Psoas muscle (tissue), 8 donors: ENCODE data around the gene SLC4A1AP. TPM values are rescaled to one million over a fixed set of nuclear protein-coding genes. Genes with fewer than 3 reads are reported as not detected.
A peak's percentile ranks its signal among the peaks of the same experiment; 100 is the strongest.

Source experiments
- ATAC-seq, 4 donors: fragments of 200-7000 bp; cut with Tn5 transposase; one replicate each; pipeline ENCODE4 v1.9.1; 2020; ENCODE audit warnings: moderate library complexity in 3 of 4, mild to moderate bottlenecking in 2 of 4
- DNase-seq, 2 donors: peaks; one replicate each; pipeline ENCODE4 v3.0.0-alpha.2; 2020
- H3K27ac ChIP-seq: fragments of 200-600 bp; one replicate; pipeline ENCODE4 v1.8.0; 2022
- H3K27me3 ChIP-seq, 3 donors: fragments of 200-600 bp in 1 of 3; one replicate each; pipeline versions ENCODE4 v1.6.1 to v1.8.0; 2013 to 2022; ENCODE audit warnings: low read length in 2 of 3, mild to moderate bottlenecking in 2 of 3, moderate library complexity in 1 of 3; ENCODE audit not compliant: insufficient read depth in 3 of 3
- H3K36me3 ChIP-seq, 2 donors: fragments of 200-600 bp in 1 of 2; one replicate each; pipeline versions ENCODE4 v1.6.1 to v1.8.0; 2013 to 2022; ENCODE audit warnings: low read depth in 1 of 2, mild to moderate bottlenecking in 1 of 2, moderate library complexity in 1 of 2; ENCODE audit not compliant: insufficient read depth in 1 of 2
- H3K4me1 ChIP-seq: fragments of 200-600 bp; one replicate; pipeline ENCODE4 v1.8.0; 2022
- H3K4me3 ChIP-seq: fragments of 200-600 bp; one replicate; pipeline ENCODE4 v1.8.0; 2022; ENCODE audit warnings: mild to moderate bottlenecking
- H3K9me3 ChIP-seq: fragments of 200-600 bp; one replicate; pipeline ENCODE4 v1.8.0; 2022
- CTCF ChIP-seq: fragments of 200-600 bp; IDR thresholded peaks from one replicate; pipeline ENCODE4 v1.8.0; 2022; ENCODE audit warnings: antibody characterized with exemption
- WGBS, 3 donors: extraction: QIAGEN DNeasy Blood & Tissue Kit; methylation state at CpG; one replicate each; pipeline versions ENCODE4 v1.1.6 to v1.1.7; 2013; 5-methylcytosine and 5-hydroxymethylcytosine counted together
- intact Hi-C, 2 donors: fragments of 100-400 bp; cut with DNase I; formaldehyde crosslinking; loops; one replicate each; pipeline versions ENCODE4 v1.11.0 to v1.14.2; 2022
- polyA plus RNA-seq, 3 donors: library from polyadenylated mRNA; stranded (reverse); fragments of 200-250 nt; gene quantifications; one replicate each; pipeline ENCODE4 v1.2.3, GENCODE V29; 2013
- total RNA-seq, 4 donors: library from RNA; stranded (reverse); fragmentation: NEBNext Ultra II Directional in 2 of 4; extraction: Animal tissue kit (Norgen Biotek cat#: 25700) in 2 of 4; gene quantifications; one replicate each; pipeline versions ENCODE4 v1.2.1 to v1.2.4, GENCODE V29; 2021 to 2023
- donor health status: healthy with polysubstance abuse.
- donor health status: DM: no; HTN: no; CAD: no; lungs with moderate emphysema.
- donor health status: Bipolar disorder and iron deficiency.
- donor health status: healthy.
- donor health status: DM: yes; HTN: yes; CAD: no.
- donor health status: DM: no; HTN: no; CAD: no.
- donor health status: DM: no; HTN: no; CAD: no.
- donor health status: DM: yes; HTN: yes; CAD: no.

SLC4A1AP gene
- total and polyA plus RNA-seq, 7 donors, result 20.5 to 44.8 (median 26.7) TPM

- no peaks in the 10 kb centered on the region for H3K9me3 ChIP-seq
- DNase-seq, result no peak
- 92 to 95% (median 92%) methylated on average over 4 of the region's 4 CpGs for WGBS, 3 donors
- peaks cover 10 to 99% of the 10 kb centered on the region in 2 donors for H3K36me3 ChIP-seq
- ATAC-seq, result no peak
- no peak overlapping the region for H3K4me3 ChIP-seq
- TF ChIP-seq CTCF, result no peak
- H3K4me1 ChIP-seq, result no peaks in the 10 kb centered on the region
- no peaks in the 10 kb centered on the region for H3K27me3 ChIP-seq
- H3K27ac ChIP-seq, result no peak overlapping the region
- intact Hi-C loops, result no loop called here
Observed at GRCh38 chr2:27647737-27648136, 16.0 kb upstream of the SLC4A1AP start.

GRCh38 chr2:27651056-27651455, 12.6 kb upstream of the SLC4A1AP start:
- Histone ChIP-seq H3K36me3 (peaks cover 20 to 100% of the 10 kb centered on the region in 2 donors), H3K4me3 (no peak overlapping the region), H3K27me3 (no peaks in the 10 kb centered on the region), H3K9me3 (no peaks in the 10 kb centered on the region), H3K27ac (no peak overlapping the region), H3K4me1 (no peaks in the 10 kb centered on the region)
- intact Hi-C loops, result loop anchor here in 1 of 2 donors (10.0 kb wide), 1 partner anchor 166 kb away; the partner anchor contains the start of gene IFT172
- no peak for DNase-seq
- TF ChIP-seq CTCF, result no peak
- no peak for ATAC-seq
- WGBS, 3 donors, result 69 to 80% (median 71%) methylated on average over 4 of the region's 4 CpGs

- Histone ChIP-seq H3K27ac (no peak overlapping the region), H3K4me3 (no peak overlapping the region), H3K36me3 (peaks cover 19 to 100% of the 10 kb centered on the region in 2 donors), H3K9me3 (no peaks in the 10 kb centered on the region), H3K4me1 (no peaks in the 10 kb centered on the region), H3K27me3 (no peaks in the 10 kb centered on the region)
- no peak for TF ChIP-seq CTCF
- ATAC-seq, result no peak
- DNase-seq, result no peak
- intact Hi-C loops, result loop anchor here in 1 of 2 donors (10.0 kb wide), 1 partner anchor 168 kb away; the partner anchor contains the start of gene IFT172
Observed at GRCh38 chr2:27652341-27652740, 11.3 kb upstream of the SLC4A1AP start.

- H3K4me3 ChIP-seq, result no peak overlapping the region
- DNase-seq (no peak), ATAC-seq (no peak)
- intact Hi-C loops, result loop anchor here in 1 of 2 donors (10.0 kb wide), 1 partner anchor 168 kb away; the partner anchor contains the start of gene IFT172
- H3K36me3 ChIP-seq, result peaks cover 19 to 100% of the 10 kb centered on the region in 2 donors
- H3K9me3 ChIP-seq, result no peaks in the 10 kb centered on the region
- no peak overlapping the region for H3K27ac ChIP-seq
- 86 to 97% (median 89%) methylated on average over 1 of the region's 1 CpG for WGBS, 3 donors
- no peak for TF ChIP-seq CTCF
- H3K4me1 ChIP-seq, result no peaks in the 10 kb centered on the region
- no peaks in the 10 kb centered on the region for H3K27me3 ChIP-seq
Observed at GRCh38 chr2:27652790-27653189, 10.9 kb upstream of the SLC4A1AP start.

GRCh38 chr2:27653397-27653796, 10.3 kb upstream of the SLC4A1AP start:
- intact Hi-C loops, result loop anchor here in 1 of 2 donors (10.0 kb wide), 1 partner anchor 169 kb away; the partner anchor contains the start of gene IFT172
- Histone ChIP-seq H3K4me1 (no peaks in the 10 kb centered on the region), H3K4me3 (no peak overlapping the region), H3K27ac (no peak overlapping the region), H3K27me3 (no peaks in the 10 kb centered on the region), H3K36me3 (peaks cover 19 to 100% of the 10 kb centered on the region in 2 donors), H3K9me3 (no peaks in the 10 kb centered on the region)
- ATAC-seq (peak in 1 of 4 donors; percentile 50), DNase-seq (no peak)
- TF ChIP-seq CTCF, result no peak
- 83 to 90% (median 87%) methylated on average over 2 of the region's 2 CpGs for WGBS, 3 donors
